ENCODE data around the gene RPL15. TPM values are rescaled to one million over a fixed set of nuclear protein-coding genes. Genes with fewer than 3 reads are reported as not detected.
"Not testable (repeated sequence)": the region's sequence is repeated elsewhere in the genome, so short reads cannot be mapped to it uniquely, and the experiment has no call there.

RPL15 gene
- total and polyA plus RNA-seq, 2 of the 13 experiments (the other 11 are each of a cell fraction or from before 2014, with no cell fraction given), result 1,297 to 3,693 TPM

DNA sequence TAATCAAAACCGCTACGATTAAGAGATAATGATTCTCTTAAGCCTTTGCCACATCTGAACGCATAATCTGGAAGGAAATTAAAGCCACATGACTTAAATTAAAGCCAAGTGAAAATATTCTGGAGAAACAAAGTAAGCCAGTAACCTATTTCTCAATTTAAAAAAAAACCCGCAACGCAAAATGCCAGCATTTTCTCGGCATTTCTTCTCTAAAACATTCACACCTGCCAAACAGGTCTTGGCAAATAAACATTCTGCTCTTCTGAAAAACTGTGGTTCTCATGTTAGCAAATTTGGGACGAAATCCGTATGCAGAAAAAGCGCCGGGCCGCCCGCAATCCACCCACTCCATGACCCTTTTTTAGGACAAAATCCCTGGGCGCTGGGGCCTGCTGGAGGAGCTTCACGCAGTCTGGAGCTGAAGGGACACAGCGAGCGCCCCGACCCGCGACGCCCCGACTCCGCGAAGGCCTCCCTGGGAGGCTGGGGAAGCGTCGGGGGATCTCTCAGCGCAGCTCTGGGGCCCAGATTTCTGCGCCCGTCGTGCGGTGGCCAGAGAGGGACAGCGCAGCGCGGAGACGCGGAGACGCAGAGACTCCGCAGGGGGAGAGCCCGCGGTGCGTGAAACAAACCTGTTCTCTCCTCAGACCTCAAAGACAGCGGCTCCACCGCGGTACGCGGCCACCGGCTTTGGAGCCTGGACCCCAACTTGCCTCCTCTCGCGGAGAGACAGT lies 613 bp upstream of the RPL15 start (continued):
- 0 out of 2 replicates have a peak, but pooled peaks have one; percentile 45 for TF ChIP-seq ZNF296 (CRISPR knock-in tag; conservative IDR thresholded peaks at IDR 0.05)
- no peak for TF ChIP-seq ZNF672 (CRISPR knock-in tag; IDR thresholded peaks at IDR 0.05)
- TF ChIP-seq, protein P1, sequence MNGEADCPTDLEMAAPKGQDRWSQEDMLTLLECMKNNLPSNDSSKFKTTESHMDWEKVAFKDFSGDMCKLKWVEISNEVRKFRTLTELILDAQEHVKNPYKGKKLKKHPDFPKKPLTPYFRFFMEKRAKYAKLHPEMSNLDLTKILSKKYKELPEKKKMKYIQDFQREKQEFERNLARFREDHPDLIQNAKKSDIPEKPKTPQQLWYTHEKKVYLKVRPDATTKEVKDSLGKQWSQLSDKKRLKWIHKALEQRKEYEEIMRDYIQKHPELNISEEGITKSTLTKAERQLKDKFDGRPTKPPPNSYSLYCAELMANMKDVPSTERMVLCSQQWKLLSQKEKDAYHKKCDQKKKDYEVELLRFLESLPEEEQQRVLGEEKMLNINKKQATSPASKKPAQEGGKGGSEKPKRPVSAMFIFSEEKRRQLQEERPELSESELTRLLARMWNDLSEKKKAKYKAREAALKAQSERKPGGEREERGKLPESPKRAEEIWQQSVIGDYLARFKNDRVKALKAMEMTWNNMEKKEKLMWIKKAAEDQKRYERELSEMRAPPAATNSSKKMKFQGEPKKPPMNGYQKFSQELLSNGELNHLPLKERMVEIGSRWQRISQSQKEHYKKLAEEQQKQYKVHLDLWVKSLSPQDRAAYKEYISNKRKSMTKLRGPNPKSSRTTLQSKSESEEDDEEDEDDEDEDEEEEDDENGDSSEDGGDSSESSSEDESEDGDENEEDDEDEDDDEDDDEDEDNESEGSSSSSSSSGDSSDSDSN (CRISPR knock-in tag; IDR thresholded peaks at IDR 0.05), result peak; percentile 95; the same call in 1 of the 2 replicates
- TF ChIP-seq, protein P2, sequence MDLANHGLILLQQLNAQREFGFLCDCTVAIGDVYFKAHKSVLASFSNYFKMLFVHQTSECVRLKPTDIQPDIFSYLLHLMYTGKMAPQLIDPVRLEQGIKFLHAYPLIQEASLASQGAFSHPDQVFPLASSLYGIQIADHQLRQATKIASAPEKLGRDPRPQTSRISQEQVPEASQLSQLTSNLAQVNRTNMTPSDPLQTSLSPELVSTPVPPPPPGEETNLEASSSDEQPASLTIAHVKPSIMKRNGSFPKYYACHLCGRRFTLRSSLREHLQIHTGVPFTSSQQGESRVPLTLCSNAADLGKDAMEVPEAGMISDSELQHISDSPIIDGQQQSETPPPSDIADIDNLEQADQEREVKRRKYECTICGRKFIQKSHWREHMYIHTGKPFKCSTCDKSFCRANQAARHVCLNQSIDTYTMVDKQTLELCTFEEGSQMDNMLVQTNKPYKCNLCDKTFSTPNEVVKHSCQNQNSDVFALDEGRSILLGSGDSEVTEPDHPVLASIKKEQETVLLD (CRISPR knock-in tag; IDR thresholded peaks at IDR 0.05; ENCODE audit: low read depth), result no peak
- no peak for TF ChIP-seq ZNF567 (CRISPR knock-in tag; IDR thresholded peaks at IDR 0.05; ENCODE audit: borderline replicate concordance)
- TF ChIP-seq BRCA1 (CRISPR knock-in tag; IDR thresholded peaks at IDR 0.05), result no peak

DNA sequence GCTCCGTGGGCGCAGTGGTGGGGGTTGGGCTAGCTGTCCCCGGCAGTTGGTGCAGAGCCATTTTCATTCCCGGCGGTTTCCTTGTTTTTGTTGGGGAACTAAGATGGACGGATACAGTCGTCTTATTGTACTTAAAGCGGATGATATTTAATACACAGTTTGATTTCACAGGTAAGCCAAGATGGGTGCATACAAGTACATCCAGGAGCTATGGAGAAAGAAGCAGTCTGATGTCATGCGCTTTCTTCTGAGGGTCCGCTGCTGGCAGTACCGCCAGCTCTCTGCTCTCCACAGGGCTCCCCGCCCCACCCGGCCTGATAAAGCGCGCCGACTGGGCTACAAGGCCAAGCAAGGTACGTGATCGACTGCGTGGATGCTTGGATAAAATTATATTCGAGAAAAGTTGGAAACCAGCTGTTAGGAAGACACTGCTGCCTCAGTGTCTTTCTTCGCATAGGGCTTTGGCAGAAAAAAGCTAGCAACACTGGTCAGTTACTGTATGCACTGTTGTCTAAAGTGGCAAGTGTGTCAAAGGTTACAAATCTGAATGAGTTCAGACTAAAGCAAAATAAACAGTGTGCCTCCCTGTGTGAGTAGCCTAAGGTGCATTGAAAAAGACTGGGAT lies 859 bp downstream of the RPL15 start:
- H3K4me3 ChIP-seq (replicated peaks in 1 of 3; ENCODE audit: insufficient read depth in 1 of 3, low read depth in 2 of 3, low read length in 3 of 3), result peak overlapping the region; percentile 95 to 99 (median 98)
- peak overlapping the region; percentile 90 for H3K4me2 ChIP-seq (ENCODE audit: low read depth, low read length)
- in situ Hi-C loops (cut with HindIII; ENCODE audit: extremely low pct_ligation_motif_present, low pct_unique_long_range_greater_than_20kb); H3K36me3 ChIP-seq (replicated peaks in 1 of 2; ENCODE audit: control insufficient read depth in 1 of 2, insufficient read depth in 2 of 2, low read length in 2 of 2); BruUV-seq (replicated peaks); H3K27me3 ChIP-seq (ENCODE audit: control insufficient read depth in 1 of 2, insufficient read depth in 2 of 2, low read length in 2 of 2); FAIRE-seq; H3K9me3 ChIP-seq (ENCODE audit: low read length); H2AFZ ChIP-seq (ENCODE audit: low read length); CTCF ChIA-PET (ENCODE audit: low intra/inter-chr PET ratio, low total read pairs): not testable (repeated sequence)
- intact Hi-C loops (cut with micrococcal nuclease; ENCODE audit: unreplicated experiment), result loop anchor here (1.0 kb wide), 1 partner anchor 28 kb away; the partner anchor contains the start of gene NR1D2
- H3K27ac ChIP-seq (ENCODE audit: extremely low read length, insufficient read depth, low read length), result peak overlapping the region; percentile 81
- under 1% methylated on average over 13 of the region's 21 CpGs for WGBS (ENCODE audit: low lambda C conversion rate)
- H4K20me1 ChIP-seq (ENCODE audit: insufficient read depth, low read length), result peaks cover 36% of the 10 kb centered on the region
- H3K79me2 ChIP-seq (ENCODE audit: insufficient read depth, low read length), result peaks cover 56% of the 10 kb centered on the region
- peak overlapping the region; percentile 95 for H3K9ac ChIP-seq (ENCODE audit: insufficient read depth, low read depth, low read length)
- DNase-seq (ENCODE audit: low spot score), result peak; percentile 23
- POLR2A ChIA-PET, result interaction anchor here (0.6 to 3.8 kb wide), 21 partner anchors 9 to 1866 kb away, joined by 3 to 72 read pairs (median 10); partner anchors contain the start of gene NGLY1
- ATAC-seq, result peak; percentile 36
- peaks cover 54% of the 10 kb centered on the region for H3K4me1 ChIP-seq (ENCODE audit: insufficient read depth, low read length)
- TF ChIP-seq SIN3A (IDR thresholded peaks at IDR 0.05; ENCODE audit: borderline replicate concordance, low read depth, low read length) (0 out of 2 replicates have a peak, but pooled peaks have one; percentile 23), POLR2G (IDR thresholded peaks at IDR 0.05; ENCODE audit: low read depth, low read length) (0 out of 2 replicates have a peak, but pooled peaks have one; percentile 3), ZC3H13 (CRISPR knock-in tag; IDR thresholded peaks at IDR 0.05) (peak; percentile 49; the same call in 1 of the 2 replicates), ZBTB3 (CRISPR knock-in tag; IDR thresholded peaks at IDR 0.05; ENCODE audit: borderline replicate concordance, low read depth) (0 out of 2 replicates have a peak, but pooled peaks have one; percentile 2)
- TF ChIP-seq, protein P3, sequence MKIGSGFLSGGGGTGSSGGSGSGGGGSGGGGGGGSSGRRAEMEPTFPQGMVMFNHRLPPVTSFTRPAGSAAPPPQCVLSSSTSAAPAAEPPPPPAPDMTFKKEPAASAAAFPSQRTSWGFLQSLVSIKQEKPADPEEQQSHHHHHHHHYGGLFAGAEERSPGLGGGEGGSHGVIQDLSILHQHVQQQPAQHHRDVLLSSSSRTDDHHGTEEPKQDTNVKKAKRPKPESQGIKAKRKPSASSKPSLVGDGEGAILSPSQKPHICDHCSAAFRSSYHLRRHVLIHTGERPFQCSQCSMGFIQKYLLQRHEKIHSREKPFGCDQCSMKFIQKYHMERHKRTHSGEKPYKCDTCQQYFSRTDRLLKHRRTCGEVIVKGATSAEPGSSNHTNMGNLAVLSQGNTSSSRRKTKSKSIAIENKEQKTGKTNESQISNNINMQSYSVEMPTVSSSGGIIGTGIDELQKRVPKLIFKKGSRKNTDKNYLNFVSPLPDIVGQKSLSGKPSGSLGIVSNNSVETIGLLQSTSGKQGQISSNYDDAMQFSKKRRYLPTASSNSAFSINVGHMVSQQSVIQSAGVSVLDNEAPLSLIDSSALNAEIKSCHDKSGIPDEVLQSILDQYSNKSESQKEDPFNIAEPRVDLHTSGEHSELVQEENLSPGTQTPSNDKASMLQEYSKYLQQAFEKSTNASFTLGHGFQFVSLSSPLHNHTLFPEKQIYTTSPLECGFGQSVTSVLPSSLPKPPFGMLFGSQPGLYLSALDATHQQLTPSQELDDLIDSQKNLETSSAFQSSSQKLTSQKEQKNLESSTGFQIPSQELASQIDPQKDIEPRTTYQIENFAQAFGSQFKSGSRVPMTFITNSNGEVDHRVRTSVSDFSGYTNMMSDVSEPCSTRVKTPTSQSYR (CRISPR knock-in tag; IDR thresholded peaks at IDR 0.05; ENCODE audit: borderline replicate concordance), result peak; percentile 67; the same call in 1 of the 2 replicates
